GM12878 (cell line): ENCODE measurements around the gene NCAM1.

Experiments
- BRCA1 ChIP-seq: IDR thresholded peaks from 2 replicates; pipeline ENCODE4 v1.6.1; 2011; ENCODE audit warnings: low read depth, low read length, improper control_type of control experiment
- CTCF ChIP-seq, 3 experiments: IDR thresholded peaks in 2 of 3; conservative IDR thresholded peaks in 1 of 3; 2 replicates each; pipeline ENCODE4 v1.5.1; 2011; ENCODE audit warnings: low read depth in 3 of 3, low read length in 3 of 3, mild to moderate bottlenecking in 3 of 3, control low read depth in 2 of 3, moderate library complexity in 2 of 3, inconsistent platforms in 1 of 3, mixed read lengths in 1 of 3; ENCODE audit not compliant: control insufficient read depth in 2 of 3, insufficient read depth in 1 of 3; ENCODE audit errors: extremely low read depth in 1 of 3
- GATAD2B ChIP-seq: fragments of 450-650 bp; conservative IDR thresholded peaks from 2 replicates; pipeline ENCODE4 v1.6.1; 2017; ENCODE audit warnings: low read depth, mild to moderate bottlenecking, moderate library complexity
- MXI1 ChIP-seq: fragments of 150-350 bp; IDR thresholded peaks from 2 replicates; pipeline ENCODE4 v1.6.1; 2011; ENCODE audit warnings: low read depth, mild to moderate bottlenecking, inconsistent platforms, low read length, improper control_type of control experiment
- POLR2AphosphoS5 ChIP-seq: IDR thresholded peaks from 2 replicates; pipeline ENCODE4 v1.6.1; 2011; ENCODE audit warnings: mild to moderate bottlenecking, low read length, inconsistent platforms
- RBBP5 ChIP-seq: fragments of 200-600 bp; sonication (generic); conservative IDR thresholded peaks from 2 replicates; pipeline ENCODE4 v1.6.1; 2016

DNA sequence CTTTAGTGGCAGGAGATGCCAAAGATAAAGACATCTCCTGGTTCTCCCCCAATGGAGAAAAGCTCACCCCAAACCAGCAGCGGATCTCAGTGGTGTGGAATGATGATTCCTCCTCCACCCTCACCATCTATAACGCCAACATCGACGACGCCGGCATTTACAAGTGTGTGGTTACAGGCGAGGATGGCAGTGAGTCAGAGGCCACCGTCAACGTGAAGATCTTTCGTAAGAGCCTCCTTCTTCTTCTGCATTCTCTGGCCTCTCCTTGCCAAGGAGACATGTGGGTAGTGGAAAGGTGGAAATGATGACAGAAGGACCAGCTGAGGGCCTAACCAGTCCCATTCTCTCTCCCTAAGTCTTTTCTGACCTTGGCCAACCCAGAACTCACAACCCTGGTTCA is 243.1 kb downstream of the NCAM1 start:
- TF ChIP-seq POLR2AphosphoS5 (no peak), MXI1 (no peak), BRCA1 (no peak), CTCF (IDR thresholded peaks at IDR 0.05 in 2 of 3, conservative IDR thresholded peaks at IDR 0.05 in 1 of 3; ENCODE audit: control insufficient read depth in 2 of 3, extremely low read depth in 1 of 3, insufficient read depth in 1 of 3, low read depth in 3 of 3, low read length in 3 of 3) (no peak), GATAD2B (no peak), RBBP5 (no peak)
